GM12865 (cell line): ENCODE data around the gene IFNL2.

Experiments used
- DNase-seq: peaks from one replicate; pipeline ENCODE4 v3.0.0; 2010; ENCODE audit warnings: low read depth
- H3K4me3 ChIP-seq: 2 replicates; pipeline ENCODE4 v1.5.1; 2011; ENCODE audit warnings: mild to moderate bottlenecking, low read depth, low read length, control low read depth
- TF ChIP-seq, protein P1 (sequence below): IDR thresholded peaks from 2 replicates; pipeline ENCODE4 v1.5.1; 2011; ENCODE audit warnings: low read length, control low read depth, low read depth, inconsistent platforms; ENCODE audit not compliant: insufficient read depth; ENCODE audit errors: missing control alignments

IFNL2 gene

DNA sequence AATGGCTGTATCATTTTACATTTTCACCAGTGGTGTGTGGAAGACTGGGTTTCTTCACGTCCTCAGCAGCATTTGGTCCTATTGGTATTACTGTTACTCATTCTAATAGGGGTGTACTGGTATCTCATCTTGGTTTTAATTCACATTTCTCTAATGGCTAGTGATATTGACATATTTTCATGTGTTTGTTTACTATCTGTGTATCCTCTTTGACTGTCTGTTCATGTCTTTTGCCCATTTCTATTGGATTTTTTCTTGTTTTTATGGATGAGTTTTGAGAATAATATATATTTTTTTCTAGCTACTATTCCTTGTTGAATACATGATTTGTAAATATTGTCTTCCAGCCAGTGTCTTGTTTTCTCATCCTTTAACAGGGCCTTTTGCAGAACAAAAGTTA is 13.8 kb downstream of the IFNL2 start:
- TF ChIP-seq, protein P1, sequence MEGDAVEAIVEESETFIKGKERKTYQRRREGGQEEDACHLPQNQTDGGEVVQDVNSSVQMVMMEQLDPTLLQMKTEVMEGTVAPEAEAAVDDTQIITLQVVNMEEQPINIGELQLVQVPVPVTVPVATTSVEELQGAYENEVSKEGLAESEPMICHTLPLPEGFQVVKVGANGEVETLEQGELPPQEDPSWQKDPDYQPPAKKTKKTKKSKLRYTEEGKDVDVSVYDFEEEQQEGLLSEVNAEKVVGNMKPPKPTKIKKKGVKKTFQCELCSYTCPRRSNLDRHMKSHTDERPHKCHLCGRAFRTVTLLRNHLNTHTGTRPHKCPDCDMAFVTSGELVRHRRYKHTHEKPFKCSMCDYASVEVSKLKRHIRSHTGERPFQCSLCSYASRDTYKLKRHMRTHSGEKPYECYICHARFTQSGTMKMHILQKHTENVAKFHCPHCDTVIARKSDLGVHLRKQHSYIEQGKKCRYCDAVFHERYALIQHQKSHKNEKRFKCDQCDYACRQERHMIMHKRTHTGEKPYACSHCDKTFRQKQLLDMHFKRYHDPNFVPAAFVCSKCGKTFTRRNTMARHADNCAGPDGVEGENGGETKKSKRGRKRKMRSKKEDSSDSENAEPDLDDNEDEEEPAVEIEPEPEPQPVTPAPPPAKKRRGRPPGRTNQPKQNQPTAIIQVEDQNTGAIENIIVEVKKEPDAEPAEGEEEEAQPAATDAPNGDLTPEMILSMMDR, result no peak
- DNase-seq, result no peak
- H3K4me3 ChIP-seq, result no peak overlapping the region

GRCh38 chr19:39284032-39284431 is 15.8 kb downstream of the IFNL2 start:
- TF ChIP-seq, protein P1, result no peak
- H3K4me3 ChIP-seq, result no peak overlapping the region
- no peak for DNase-seq

- H3K4me3 ChIP-seq, result no peak overlapping the region
- DNase-seq, result no peak
- TF ChIP-seq, protein P1, result no peak
These were observed 25.2 kb downstream of the IFNL2 start for GRCh38 chr19:39293394-39293793.

DNA sequence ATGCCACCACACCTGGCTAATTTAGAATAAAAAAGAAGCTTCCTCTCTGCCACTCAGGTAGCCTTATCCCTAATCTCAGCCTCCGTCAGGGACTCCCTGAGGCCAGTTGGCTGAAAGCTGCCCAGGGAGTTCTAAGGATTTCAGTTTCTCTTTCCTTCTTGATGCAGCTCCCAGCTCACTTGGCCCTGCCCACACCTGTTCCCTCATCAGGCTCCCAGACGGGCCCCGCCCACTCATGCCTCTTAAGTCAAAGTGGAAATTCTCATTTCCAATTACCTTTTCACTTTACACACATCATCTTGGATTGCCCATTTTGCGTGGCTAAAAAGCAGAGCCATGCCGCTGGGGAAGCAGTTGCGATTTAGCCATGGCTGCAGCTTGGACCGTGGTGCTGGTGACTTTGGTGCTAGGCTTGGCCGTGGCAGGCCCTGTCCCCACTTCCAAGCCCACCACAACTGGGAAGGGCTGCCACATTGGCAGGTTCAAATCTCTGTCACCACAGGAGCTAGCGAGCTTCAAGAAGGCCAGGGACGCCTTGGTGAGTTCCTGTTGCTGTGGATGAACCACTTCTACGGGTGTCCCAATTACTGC is 28.0 kb downstream of the IFNL2 start, which contains the start of gene IFNL1:
Gene IFNL1, plus strand, starts transcription at position 353 of the 591 bp plus-strand sequence. Its CDS starts 15 bp downstream, at position 368.
- DNase-seq, result no peak

DNA sequence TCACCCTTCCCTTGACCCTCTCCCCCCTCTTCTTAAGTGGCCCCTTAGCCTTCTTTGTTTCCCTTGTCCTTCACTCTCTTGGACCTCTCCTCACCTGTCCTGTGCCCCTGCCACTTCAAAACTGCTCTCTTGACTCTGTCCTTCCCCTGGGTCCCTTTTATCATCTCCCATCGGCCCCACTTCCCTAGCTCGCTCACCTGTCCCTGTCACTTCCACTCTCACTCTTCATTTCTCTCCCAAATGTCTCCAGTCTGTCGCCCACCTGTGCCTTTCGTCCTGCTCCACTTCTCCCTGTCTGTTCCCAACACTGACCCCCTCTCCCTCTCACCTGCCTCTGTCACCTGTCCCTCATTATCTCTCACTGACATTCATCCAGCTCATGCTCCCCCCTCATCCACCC is 28.7 kb downstream of the IFNL2 start:
- TF ChIP-seq, protein P1, result no peak
- DNase-seq, result no peak
- H3K4me3 ChIP-seq, result no peak overlapping the region

More for the DNA sequence above, 28.0 kb downstream of the IFNL2 start, which contains the start of gene IFNL1:
- TF ChIP-seq, protein P1, result no peak
- no peak within 1 kb of the TSS for H3K4me3 ChIP-seq

GRCh38 chr19:39297931-39298634 is 29.9 kb downstream of the IFNL2 start:
- TF ChIP-seq, protein P1, result no peak
- no peak for DNase-seq

More at GRCh38 chr19:39297931-39298634, 29.9 kb downstream of the IFNL2 start:
- H3K4me3 ChIP-seq, result no peak overlapping the region
